HepG2 (cell line): ENCODE data around the gene ATP10D. TPM values are rescaled to one million over a fixed set of nuclear protein-coding genes. Genes with fewer than 3 reads are reported as not detected.

ENCODE experiments used
- ATAC-seq: fragments of 200-7000 bp; cut with Tn5 transposase; 3 replicates; pipeline ENCODE4 v1.9.1; 2020; ENCODE audit warnings: mild to moderate bottlenecking, moderate library complexity
- BruUV-seq: library from RNA; stranded (reverse); fragments of 400-500 nt; replicated peaks from 2 replicates; lab custom pipeline; 2021; lab: Mats Ljungman, UMichigan
- CTCF ChIA-PET: fragments of 300-600 bp; formaldehyde crosslinking; extraction: SDS; loops from one replicate; lab custom pipeline; 2021; ENCODE audit warnings: low total read pairs, inconsistent platforms, low intra/inter-chr PET ratio; lab: Yijun Ruan, JAX
- POLR2A ChIA-PET: fragments of 350-600 bp; sonication (Branson Sonifier 250); formaldehyde crosslinking; loops from one replicate; lab custom pipeline; 2020; ENCODE audit warnings: antibody characterized with exemption, inconsistent platforms; lab: Yijun Ruan, JAX
- DNase-seq: peaks from one replicate; pipeline ENCODE4 v3.0.0-alpha.2; 2015; ENCODE audit warnings: low spot score
- FAIRE-seq: peaks from 3 replicates; lab custom pipeline; 2011; peaks lifted over from hg19 to GRCh38; lab: Jason Lieb, UNC
- H2AFZ ChIP-seq: one replicate; pipeline ENCODE4 v1.6.1; 2011; ENCODE audit warnings: low read length, inconsistent platforms
- H3K27ac ChIP-seq: fragments of 300-600 bp; 3 replicates; pipeline ENCODE4 v1.8.0; 2011; ENCODE audit warnings: mixed run types, mild to moderate bottlenecking, mixed read lengths, low read length, inconsistent platforms; ENCODE audit not compliant: insufficient read depth; ENCODE audit errors: extremely low read length
- H3K27me3 ChIP-seq, 2 experiments: fragments of 200-600 bp in 1 of 2; 2 replicates in 1 of 2; 3 replicates in 1 of 2; pipeline versions ENCODE4 v1.6.0 to v1.8.0; 2011; ENCODE audit warnings: low read length in 2 of 2, mild to moderate bottlenecking in 2 of 2, moderate library complexity in 2 of 2, inconsistent platforms in 1 of 2; ENCODE audit not compliant: insufficient read depth in 2 of 2, control insufficient read depth in 1 of 2
- H3K36me3 ChIP-seq, 2 experiments: fragments of 200-600 bp in 1 of 2; replicated peaks in 1 of 2; 2 replicates in 1 of 2; 3 replicates in 1 of 2; pipeline versions ENCODE4 v1.5.1 to v1.8.0; 2011; ENCODE audit warnings: low read length in 2 of 2, inconsistent platforms in 1 of 2; ENCODE audit not compliant: insufficient read depth in 2 of 2, control insufficient read depth in 1 of 2
- H3K4me1 ChIP-seq: 2 replicates; pipeline ENCODE4 v1.5.1; 2012; ENCODE audit warnings: low read length, inconsistent platforms; ENCODE audit not compliant: insufficient read depth
- H3K4me2 ChIP-seq: 2 replicates; pipeline ENCODE4 v1.6.0; 2011; ENCODE audit warnings: low read depth, low read length, inconsistent platforms
- H3K4me3 ChIP-seq, 3 experiments: fragments of 200-600 bp in 1 of 3; sonication (generic), shearing (Covaris generic) in 1 of 3; replicated peaks in 1 of 3; 2 replicates each; pipeline ENCODE4 v1.5.1; 2011 to 2016; ENCODE audit warnings: low read length in 3 of 3, inconsistent platforms in 2 of 3, low read depth in 2 of 3, mild to moderate bottlenecking in 2 of 3, control low read depth in 1 of 3, mixed read lengths in 1 of 3; ENCODE audit not compliant: insufficient read depth in 1 of 3
- H3K79me2 ChIP-seq: one replicate; pipeline ENCODE4 v1.6.1; 2011; ENCODE audit warnings: low read length, inconsistent platforms; ENCODE audit not compliant: insufficient read depth
- H3K9ac ChIP-seq: 2 replicates; pipeline ENCODE4 v1.6.0; 2011; ENCODE audit warnings: mild to moderate bottlenecking, low read depth, low read length, inconsistent platforms; ENCODE audit not compliant: insufficient read depth
- H3K9me3 ChIP-seq: 2 replicates; pipeline ENCODE4 v1.5.1; 2012; ENCODE audit warnings: mild to moderate bottlenecking, low read length
- H4K20me1 ChIP-seq: 2 replicates; pipeline ENCODE4 v1.6.0; 2011; ENCODE audit warnings: inconsistent platforms, mild to moderate bottlenecking, low read length, moderate library complexity; ENCODE audit not compliant: insufficient read depth
- FOXA1 ChIP-seq, 2 experiments: fragments of 450-650 bp in 1 of 2; sonication (generic) in 1 of 2; formaldehyde crosslinking in 1 of 2; IDR thresholded peaks; 2 replicates each; pipeline versions ENCODE4 v1.4.0 to v1.6.1; 2016 to 2020; ENCODE audit warnings: missing genetic modification reagents in 1 of 2
- PAXIP1 ChIP-seq: sonication (generic); formaldehyde crosslinking; conservative IDR thresholded peaks from 2 replicates; pipeline ENCODE4 v1.4.0; 2020; ENCODE audit warnings: mild to moderate bottlenecking, missing genetic modification reagents, moderate library complexity
- REPIN1 ChIP-seq: sonication (generic); formaldehyde crosslinking; IDR thresholded peaks from 2 replicates; pipeline ENCODE4 v1.8.0; 2022; ENCODE audit warnings: missing genetic modification reagents, low read depth, mild to moderate bottlenecking, borderline replicate concordance
- SMARCE1 ChIP-seq: fragments of 450-650 bp; IDR thresholded peaks from 2 replicates; pipeline ENCODE4 v1.6.1; 2017; ENCODE audit warnings: borderline replicate concordance
- SNAPC4 ChIP-seq: sonication (generic); formaldehyde crosslinking; IDR thresholded peaks from 2 replicates; pipeline ENCODE4 v1.4.0; 2020; ENCODE audit warnings: mild to moderate bottlenecking, missing genetic modification reagents
- ZHX2 ChIP-seq, 2 experiments: sonication (generic) in 1 of 2; formaldehyde crosslinking in 1 of 2; IDR thresholded peaks; 2 replicates each; pipeline versions ENCODE4 v1.6.1 to v1.9.0; 2014 to 2022; ENCODE audit warnings: antibody characterized with exemption in 1 of 2, borderline replicate concordance in 1 of 2, inconsistent platforms in 1 of 2, low read depth in 1 of 2, missing genetic modification reagents in 1 of 2
- ZNF547 ChIP-seq: sonication (generic); formaldehyde crosslinking; IDR thresholded peaks from 2 replicates; pipeline ENCODE4 v1.5.1; 2020; ENCODE audit warnings: mild to moderate bottlenecking, missing genetic modification reagents
- WGBS: methylation state at CpG from one replicate; pipeline ENCODE4 v1.1.6; 2017; ENCODE audit warnings: low lambda C conversion rate; 5-methylcytosine and 5-hydroxymethylcytosine counted together
- in situ Hi-C: cut with HindIII; loops from 2 replicates; pipeline ENCODE4 v1.10.0; 2017; ENCODE audit warnings: low pct_unique_long_range_greater_than_20kb; ENCODE audit not compliant: extremely low pct_ligation_motif_present
- intact Hi-C: fragments of 100-400 bp; cut with micrococcal nuclease; formaldehyde crosslinking; loops from one replicate; pipeline ENCODE4 v1.10.0; 2022; ENCODE audit not compliant: unreplicated experiment
- polyA plus RNA-seq, 8 experiments: library from polyadenylated mRNA; depleted of rRNA in 3 of 8; stranded (reverse) in 7 of 8; unstranded in 1 of 8; fragments of >200 nt; fragmentation: Illumina TruSeq in 4 of 8; extraction: Trizol in 4 of 8; gene quantifications; 2 replicates each; pipeline versions ENCODE4 v1.2.1 to v1.2.3, GENCODE V29; 2011 to 2016; ENCODE audit warnings: low read depth in 4 of 8, missing spikeins in 1 of 8, mixed read lengths in 1 of 8; ENCODE audit not compliant: insufficient read depth in 1 of 8
- total RNA-seq, 5 experiments: library from RNA; depleted of rRNA; stranded (reverse); fragments of >200 nt; fragmentation: Illumina TruSeq; extraction: Trizol; gene quantifications; 2 replicates each; pipeline ENCODE4 v1.2.3, GENCODE V29; 2016; ENCODE audit warnings: low read depth in 1 of 5

ATP10D gene
- total and polyA plus RNA-seq, 2 of the 13 experiments (the other 11 are each of a cell fraction or from before 2014, with no cell fraction given): 2.2 to 9.8 TPM

GRCh38 chr4:47531241-47531953 is 46.3 kb downstream of the ATP10D start:
- no TSS peak for BruUV-seq
- no peak for FAIRE-seq
- TF ChIP-seq PAXIP1 (CRISPR knock-in tag): no peak
- TF ChIP-seq SMARCE1: no peak
- TF ChIP-seq SNAPC4: no peak
- TF ChIP-seq REPIN1: no peak
- TF ChIP-seq ZHX2 (IDR thresholded peaks at IDR 0.05; ENCODE audit: low read depth): no peak
- no peak for TF ChIP-seq ZHX2 (CRISPR knock-in tag; IDR thresholded peaks at IDR 0.05; ENCODE audit: borderline replicate concordance)
- no peak for TF ChIP-seq ZNF547 (CRISPR knock-in tag)
- TF ChIP-seq FOXA1 (IDR thresholded peaks at IDR 0.05): no peak
- TF ChIP-seq FOXA1 (CRISPR knock-in tag; IDR thresholded peaks at IDR 0.05): no peak

More at GRCh38 chr4:47531241-47531953, 46.3 kb downstream of the ATP10D start:
- no peaks in the 10 kb centered on the region for H3K79me2 ChIP-seq
- H2AFZ ChIP-seq: no peak overlapping the region
- no peak overlapping the region for H3K4me3 ChIP-seq
- 88% methylated on average over 2 of the region's 2 CpGs for WGBS
- H3K27ac ChIP-seq: no peak overlapping the region
- in situ Hi-C loops: no loop called here
- POLR2A ChIA-PET: no interaction called here
- peak; percentile 16 for DNase-seq
- CTCF ChIA-PET: no interaction called here
- no peaks in the 10 kb centered on the region for H3K4me1 ChIP-seq
- intact Hi-C loops: no loop called here
- H3K4me2 ChIP-seq: no peak overlapping the region
- no peak overlapping the region for H3K9ac ChIP-seq
- H4K20me1 ChIP-seq: no peaks in the 10 kb centered on the region
- H3K36me3 ChIP-seq: no peaks in the 10 kb centered on the region
- peak; percentile 80 for ATAC-seq
- no peaks in the 10 kb centered on the region for H3K27me3 ChIP-seq
- 0 out of 2 replicates have a peak, but pooled peaks cover 4% of the 10 kb centered on the region for H3K9me3 ChIP-seq
